ENCODE data around the gene PUS1.
"Not testable (repeated sequence)": the region's sequence is repeated elsewhere in the genome, so short reads cannot be mapped to it uniquely, and the experiment has no call there.

DNA sequence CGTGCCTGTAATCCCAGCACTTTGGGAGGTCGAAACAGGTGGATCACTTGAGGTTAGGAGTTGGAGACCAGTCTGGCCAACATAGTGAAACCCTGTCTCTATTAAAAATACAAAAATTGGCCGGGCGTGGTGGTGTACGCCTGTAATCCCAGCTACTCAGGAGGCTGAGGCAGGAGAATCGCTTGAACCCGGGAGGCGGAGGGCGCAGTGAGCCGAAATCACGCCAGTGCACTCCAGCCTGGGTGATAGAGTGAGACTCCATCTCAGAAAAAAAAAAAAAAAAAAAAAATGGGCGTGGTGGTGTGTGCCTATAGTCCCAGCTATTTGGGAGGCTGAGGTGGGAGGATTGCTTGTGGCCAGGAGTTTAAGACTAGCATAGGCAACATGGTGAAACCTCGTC, 25.4 kb downstream of the PUS1 start:
- TF ChIP-seq, protein P1, sequence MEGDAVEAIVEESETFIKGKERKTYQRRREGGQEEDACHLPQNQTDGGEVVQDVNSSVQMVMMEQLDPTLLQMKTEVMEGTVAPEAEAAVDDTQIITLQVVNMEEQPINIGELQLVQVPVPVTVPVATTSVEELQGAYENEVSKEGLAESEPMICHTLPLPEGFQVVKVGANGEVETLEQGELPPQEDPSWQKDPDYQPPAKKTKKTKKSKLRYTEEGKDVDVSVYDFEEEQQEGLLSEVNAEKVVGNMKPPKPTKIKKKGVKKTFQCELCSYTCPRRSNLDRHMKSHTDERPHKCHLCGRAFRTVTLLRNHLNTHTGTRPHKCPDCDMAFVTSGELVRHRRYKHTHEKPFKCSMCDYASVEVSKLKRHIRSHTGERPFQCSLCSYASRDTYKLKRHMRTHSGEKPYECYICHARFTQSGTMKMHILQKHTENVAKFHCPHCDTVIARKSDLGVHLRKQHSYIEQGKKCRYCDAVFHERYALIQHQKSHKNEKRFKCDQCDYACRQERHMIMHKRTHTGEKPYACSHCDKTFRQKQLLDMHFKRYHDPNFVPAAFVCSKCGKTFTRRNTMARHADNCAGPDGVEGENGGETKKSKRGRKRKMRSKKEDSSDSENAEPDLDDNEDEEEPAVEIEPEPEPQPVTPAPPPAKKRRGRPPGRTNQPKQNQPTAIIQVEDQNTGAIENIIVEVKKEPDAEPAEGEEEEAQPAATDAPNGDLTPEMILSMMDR (IDR thresholded peaks at IDR 0.05), result not testable (repeated sequence)
- not testable (repeated sequence) for TF ChIP-seq POLR2A (IDR thresholded peaks at IDR 0.05)
